Stomach (tissue), 4 donors: ENCODE measurements around the gene RNASEH2A.

ENCODE experiments used
- CTCF ChIP-seq, 7 experiments: fragments of 450-650 bp in 4 of 7; fragments of 200-600 bp in 3 of 7; sonication (generic) in 3 of 7; IDR thresholded peaks; one replicate each; pipeline ENCODE4 v1.5.1; 2016 to 2019; ENCODE audit warnings: antibody characterized with exemption in 7 of 7, control low read depth in 2 of 7, mild to moderate bottlenecking in 1 of 7
- EP300 ChIP-seq: sonication (generic); formaldehyde crosslinking; IDR thresholded peaks from one replicate; pipeline ENCODE4 v1.6.1; 2017; ENCODE audit warnings: antibody characterized with exemption
- POLR2AphosphoS5 ChIP-seq, 3 donors: sonication (generic); formaldehyde crosslinking; IDR thresholded peaks; one replicate each; pipeline ENCODE4 v1.6.1; 2016; ENCODE audit warnings: antibody characterized with exemption in 3 of 3

- no peak for TF ChIP-seq POLR2AphosphoS5 (IDR thresholded peaks at IDR 0.05)
- no peak for TF ChIP-seq EP300
- TF ChIP-seq CTCF (IDR thresholded peaks at IDR 0.05): no peak
Measured at GRCh38 chr19:12783291-12783848, 23.0 kb upstream of the RNASEH2A start.
